ENCODE data around the gene LCLAT1. TPM values are rescaled to one million over a fixed set of nuclear protein-coding genes. Genes with fewer than 3 reads are reported as not detected.

The LCLAT1 gene
- total RNA-seq, 1 experiment from 2014 or later: 41.8 TPM

GRCh38 chr2:30652271-30652915, 205.3 kb downstream of the LCLAT1 start:
- in situ Hi-C loops (cut with HindIII; ENCODE audit: low sequenced_read_pairs): no loop called here
- no peak for DNase-seq (ENCODE audit: low spot score)

- in situ Hi-C loops (cut with HindIII; ENCODE audit: low sequenced_read_pairs): no loop called here
- DNase-seq (ENCODE audit: low spot score): no peak
Observed at GRCh38 chr2:30653847-30654246, 206.8 kb downstream of the LCLAT1 start.

GRCh38 chr2:30654404-30654803, 207.4 kb downstream of the LCLAT1 start:
- in situ Hi-C loops (cut with HindIII; ENCODE audit: low sequenced_read_pairs): no loop called here
- no peak for DNase-seq (ENCODE audit: low spot score)

GRCh38 chr2:30655211-30655610, 208.2 kb downstream of the LCLAT1 start:
- no peak for DNase-seq (ENCODE audit: low spot score)
- in situ Hi-C loops (cut with HindIII; ENCODE audit: low sequenced_read_pairs): no loop called here

GRCh38 chr2:30655660-30656059, 208.6 kb downstream of the LCLAT1 start:
- in situ Hi-C loops (cut with HindIII; ENCODE audit: low sequenced_read_pairs): no loop called here
- no peak for DNase-seq (ENCODE audit: low spot score)

- in situ Hi-C loops (cut with HindIII; ENCODE audit: low sequenced_read_pairs): no loop called here
- DNase-seq (ENCODE audit: low spot score): no peak
Observed at GRCh38 chr2:30656079-30656478, 209.0 kb downstream of the LCLAT1 start.

- in situ Hi-C loops (cut with HindIII; ENCODE audit: low sequenced_read_pairs): no loop called here
- DNase-seq (ENCODE audit: low spot score): no peak
Observed at GRCh38 chr2:30661173-30662107, 214.4 kb downstream of the LCLAT1 start.

- DNase-seq (ENCODE audit: low spot score): no peak
- in situ Hi-C loops (cut with HindIII; ENCODE audit: low sequenced_read_pairs): no loop called here
Observed at GRCh38 chr2:30662268-30663131, 215.5 kb downstream of the LCLAT1 start.

- no peak for DNase-seq (ENCODE audit: low spot score)
- in situ Hi-C loops (cut with HindIII; ENCODE audit: low sequenced_read_pairs): no loop called here
Observed at GRCh38 chr2:30663321-30663720, 216.3 kb downstream of the LCLAT1 start.

- in situ Hi-C loops (cut with HindIII; ENCODE audit: low sequenced_read_pairs): no loop called here
- no peak for DNase-seq (ENCODE audit: low spot score)
Observed at GRCh38 chr2:30663806-30664205, 216.8 kb downstream of the LCLAT1 start.

- in situ Hi-C loops (cut with HindIII; ENCODE audit: low sequenced_read_pairs): no loop called here
- DNase-seq (ENCODE audit: low spot score): no peak
Observed at GRCh38 chr2:30664761-30665358, 217.8 kb downstream of the LCLAT1 start.

GRCh38 chr2:30665761-30666265, 218.8 kb downstream of the LCLAT1 start:
- in situ Hi-C loops (cut with HindIII; ENCODE audit: low sequenced_read_pairs): no loop called here
- no peak for DNase-seq (ENCODE audit: low spot score)

GRCh38 chr2:30666266-30666874, 219.3 kb downstream of the LCLAT1 start:
- in situ Hi-C loops (cut with HindIII; ENCODE audit: low sequenced_read_pairs): no loop called here
- no peak for DNase-seq (ENCODE audit: low spot score)

GRCh38 chr2:30670453-30670852, 223.4 kb downstream of the LCLAT1 start:
- DNase-seq (ENCODE audit: low spot score): no peak
- in situ Hi-C loops (cut with HindIII; ENCODE audit: low sequenced_read_pairs): no loop called here

GRCh38 chr2:30673127-30673526, 226.1 kb downstream of the LCLAT1 start:
- no peak for DNase-seq (ENCODE audit: low spot score)
- in situ Hi-C loops (cut with HindIII; ENCODE audit: low sequenced_read_pairs): no loop called here

GRCh38 chr2:30675758-30676157, 228.7 kb downstream of the LCLAT1 start:
- no peak for DNase-seq (ENCODE audit: low spot score)
- in situ Hi-C loops (cut with HindIII; ENCODE audit: low sequenced_read_pairs): no loop called here

- in situ Hi-C loops (cut with HindIII; ENCODE audit: low sequenced_read_pairs): no loop called here
- DNase-seq (ENCODE audit: low spot score): no peak
Observed at GRCh38 chr2:30677231-30677630, 230.2 kb downstream of the LCLAT1 start.

- in situ Hi-C loops (cut with HindIII; ENCODE audit: low sequenced_read_pairs): no loop called here
- no peak for DNase-seq (ENCODE audit: low spot score)
Observed at GRCh38 chr2:30677861-30678385, 230.9 kb downstream of the LCLAT1 start.

Data from G401 (cell line).